KMS-11 (cell line): ENCODE results near the gene SVEP1.

Experiments used
- H2AFZ ChIP-seq: fragments of 200-600 bp; sonication (generic); 2 replicates; pipeline ENCODE4 v1.6.1; 2016; ENCODE audit warnings: antibody characterized with exemption, mixed run types, low read depth
- H3K27ac ChIP-seq: fragments of 200-600 bp; sonication (generic); 2 replicates; pipeline ENCODE4 v1.6.1; 2016; ENCODE audit warnings: mild to moderate bottlenecking, mixed run types
- H3K27me3 ChIP-seq: fragments of 200-600 bp; sonication (generic); 2 replicates; pipeline ENCODE4 v1.6.1; 2017; ENCODE audit warnings: mild to moderate bottlenecking, low read depth, mixed run types, moderate library complexity; ENCODE audit not compliant: insufficient read depth
- H3K36me3 ChIP-seq: fragments of 200-600 bp; sonication (generic); 2 replicates; pipeline ENCODE4 v1.6.1; 2017; ENCODE audit warnings: mild to moderate bottlenecking, mixed run types; ENCODE audit not compliant: insufficient read depth
- H3K4me1 ChIP-seq: fragments of 200-600 bp; sonication (generic); 2 replicates; pipeline ENCODE4 v1.6.1; 2016; ENCODE audit warnings: mild to moderate bottlenecking, low read depth, mixed run types; ENCODE audit not compliant: poor library complexity, severe bottlenecking
- H3K4me2 ChIP-seq: fragments of 200-600 bp; sonication (generic); 2 replicates; pipeline ENCODE4 v1.7.0; 2016; ENCODE audit warnings: mild to moderate bottlenecking, mixed run types
- H3K4me3 ChIP-seq: fragments of 200-600 bp; sonication (generic); IDR thresholded peaks from 2 replicates; pipeline ENCODE4 v1.6.1; 2017; ENCODE audit warnings: low read depth, low read length, mixed read lengths; ENCODE audit not compliant: insufficient read depth
- H3K79me2 ChIP-seq: fragments of 200-600 bp; sonication (generic); 2 replicates; pipeline ENCODE4 v1.6.1; 2016; ENCODE audit warnings: low read depth, mixed run types; ENCODE audit not compliant: insufficient read depth
- H3K9ac ChIP-seq: fragments of 200-600 bp; sonication (generic); 2 replicates; pipeline ENCODE4 v1.6.1; 2016; ENCODE audit warnings: mild to moderate bottlenecking, mixed run types
- H4K20me1 ChIP-seq: fragments of 200-600 bp; sonication (generic); 2 replicates; pipeline ENCODE4 v1.6.1; 2016; ENCODE audit warnings: mild to moderate bottlenecking, mixed run types; ENCODE audit not compliant: insufficient read depth
- CTCF ChIP-seq: fragments of 200-600 bp; sonication (generic); conservative IDR thresholded peaks from 2 replicates; pipeline ENCODE4 v1.6.1; 2017; ENCODE audit warnings: low read depth, mild to moderate bottlenecking, antibody characterized with exemption, low read length, moderate library complexity, mixed read lengths

The SVEP1 gene

GRCh38 chr9:110486218-110486617 lies 93.3 kb downstream of the SVEP1 start:
- no peaks in the 10 kb centered on the region for H3K27me3 ChIP-seq
- TF ChIP-seq CTCF = no peak
- no peak overlapping the region for H3K4me2 ChIP-seq
- no peak overlapping the region for H3K27ac ChIP-seq
- H3K36me3 ChIP-seq = no peaks in the 10 kb centered on the region
- no peak overlapping the region for H3K9ac ChIP-seq
- no peaks in the 10 kb centered on the region for H3K79me2 ChIP-seq
- no peaks in the 10 kb centered on the region for H3K4me1 ChIP-seq
- H2AFZ ChIP-seq = no peak overlapping the region
- no peaks in the 10 kb centered on the region for H4K20me1 ChIP-seq
- no peak overlapping the region for H3K4me3 ChIP-seq

- H3K36me3 ChIP-seq = no peaks in the 10 kb centered on the region
- no peak overlapping the region for H3K4me3 ChIP-seq
- TF ChIP-seq CTCF = no peak
- no peak overlapping the region for H2AFZ ChIP-seq
- H4K20me1 ChIP-seq = no peaks in the 10 kb centered on the region
- H3K9ac ChIP-seq = no peak overlapping the region
- no peak overlapping the region for H3K27ac ChIP-seq
- no peaks in the 10 kb centered on the region for H3K79me2 ChIP-seq
- no peaks in the 10 kb centered on the region for H3K27me3 ChIP-seq
- no peaks in the 10 kb centered on the region for H3K4me1 ChIP-seq
- H3K4me2 ChIP-seq = no peak overlapping the region
Measured at GRCh38 chr9:110479481-110479880, 100.1 kb downstream of the SVEP1 start.

GRCh38 chr9:110476251-110476650 lies 103.3 kb downstream of the SVEP1 start:
- TF ChIP-seq CTCF = no peak

GRCh38 chr9:110472111-110472510 lies 107.4 kb downstream of the SVEP1 start:
- no peak overlapping the region for H3K27ac ChIP-seq
- no peaks in the 10 kb centered on the region for H3K4me1 ChIP-seq
- TF ChIP-seq CTCF = no peak
- no peak overlapping the region for H3K4me3 ChIP-seq
- no peak overlapping the region for H3K4me2 ChIP-seq
- H3K79me2 ChIP-seq = no peaks in the 10 kb centered on the region
- H4K20me1 ChIP-seq = no peaks in the 10 kb centered on the region
- no peaks in the 10 kb centered on the region for H3K36me3 ChIP-seq
- H3K9ac ChIP-seq = no peak overlapping the region
- no peaks in the 10 kb centered on the region for H3K27me3 ChIP-seq
- no peak overlapping the region for H2AFZ ChIP-seq

More at GRCh38 chr9:110476251-110476650, 103.3 kb downstream of the SVEP1 start:
- no peaks in the 10 kb centered on the region for H3K4me1 ChIP-seq
- H3K9ac ChIP-seq = no peak overlapping the region
- H3K27ac ChIP-seq = no peak overlapping the region
- no peaks in the 10 kb centered on the region for H3K79me2 ChIP-seq
- no peak overlapping the region for H3K4me2 ChIP-seq
- H3K27me3 ChIP-seq = no peaks in the 10 kb centered on the region
- H3K4me3 ChIP-seq = no peak overlapping the region
- no peak overlapping the region for H2AFZ ChIP-seq
- no peaks in the 10 kb centered on the region for H3K36me3 ChIP-seq
- H4K20me1 ChIP-seq = no peaks in the 10 kb centered on the region

- Histone ChIP-seq H3K9ac (no peak overlapping the region), H3K27me3 (no peaks in the 10 kb centered on the region), H2AFZ (no peak overlapping the region), H3K4me3 (no peak overlapping the region), H4K20me1 (no peaks in the 10 kb centered on the region), H3K36me3 (no peaks in the 10 kb centered on the region), H3K27ac (no peak overlapping the region), H3K4me2 (no peak overlapping the region), H3K79me2 (no peaks in the 10 kb centered on the region), H3K4me1 (no peaks in the 10 kb centered on the region)
- no peak for TF ChIP-seq CTCF
Measured at GRCh38 chr9:110468950-110469349, 110.6 kb downstream of the SVEP1 start.
